SU-DHL-6 (cell line): Measurements from ENCODE around the gene PPP1R11.
"Not testable (repeated sequence)": the region's sequence is repeated elsewhere in the genome, so short reads cannot be mapped to it uniquely, and the experiment has no call there.

Experiments
- H2AFZ ChIP-seq: fragments of 200-600 bp; sonication (generic); 2 replicates; pipeline ENCODE4 v1.6.1; 2014; ENCODE audit warnings: low read depth, mild to moderate bottlenecking, moderate library complexity, mixed read lengths, antibody characterized with exemption, low read length; ENCODE audit not compliant: severe bottlenecking
- H3F3A ChIP-seq: fragments of 200-600 bp; shearing (Covaris generic); 2 replicates; pipeline ENCODE4 v1.6.0; 2016; ENCODE audit warnings: antibody characterized with exemption, mild to moderate bottlenecking; ENCODE audit not compliant: insufficient read depth
- H3K27ac ChIP-seq: fragments of 200-600 bp; sonication (generic); 2 replicates; pipeline ENCODE4 v1.5.1; 2016; ENCODE audit warnings: low read depth, mild to moderate bottlenecking, low read length, moderate library complexity, mixed read lengths
- H3K27me3 ChIP-seq: fragments of 200-600 bp; sonication (generic), shearing (Covaris generic); 2 replicates; pipeline ENCODE4 v1.6.0; 2014; ENCODE audit warnings: mild to moderate bottlenecking, low read length
- H3K36me3 ChIP-seq: fragments of 200-600 bp; sonication (generic); 2 replicates; pipeline ENCODE4 v1.6.1; 2014; ENCODE audit warnings: mild to moderate bottlenecking, low read length, mixed read lengths
- H3K4me2 ChIP-seq: fragments of 300-600, 200-600 bp; shearing (Covaris generic), sonication (generic); 2 replicates; pipeline ENCODE4 v1.6.0; 2014; ENCODE audit warnings: low read length, low read depth, mild to moderate bottlenecking; ENCODE audit not compliant: poor library complexity, severe bottlenecking
- H3K4me3 ChIP-seq: fragments of 200-600 bp; sonication (generic); 2 replicates; pipeline ENCODE4 v1.5.1; 2014; ENCODE audit warnings: antibody characterized with exemption, low read length, mild to moderate bottlenecking, mixed read lengths; ENCODE audit not compliant: insufficient read depth, poor library complexity, severe bottlenecking
- H3K79me2 ChIP-seq: fragments of 200-600 bp; sonication (generic); 2 replicates; pipeline ENCODE4 v1.6.1; 2014; ENCODE audit warnings: mild to moderate bottlenecking, low read length, moderate library complexity; ENCODE audit not compliant: insufficient read depth
- H3K9ac ChIP-seq: fragments of 200-600 bp; sonication (generic); 2 replicates; pipeline ENCODE4 v1.7.0; 2014; ENCODE audit warnings: mild to moderate bottlenecking, low read length
- H3K9me2 ChIP-seq: fragments of 200-600 bp; sonication (generic); replicated peaks from 2 replicates; pipeline ENCODE4 v1.6.1; 2014; ENCODE audit warnings: low read length; ENCODE audit not compliant: insufficient read depth
- H3K9me3 ChIP-seq: fragments of 200-600 bp; sonication (generic); 2 replicates; pipeline ENCODE4 v1.6.1; 2014; ENCODE audit warnings: low read length, mixed read lengths; ENCODE audit not compliant: insufficient read depth
- H4K20me1 ChIP-seq: fragments of 200-600 bp; sonication (generic); 2 replicates; pipeline ENCODE4 v1.6.1; 2014; ENCODE audit warnings: low read depth, mild to moderate bottlenecking, antibody characterized with exemption, low read length, moderate library complexity, mixed read lengths
- EZH2phosphoT487 ChIP-seq: fragments of 200-600 bp; sonication (generic), shearing (Covaris generic); conservative IDR thresholded peaks from 2 replicates; pipeline ENCODE4 v1.6.1; 2018; ENCODE audit warnings: mild to moderate bottlenecking, antibody characterized with exemption, low read length, moderate library complexity, mixed read lengths
- TF ChIP-seq, protein P1 (sequence below): fragments of 200-600 bp; sonication (generic); IDR thresholded peaks from one replicate; pipeline ENCODE4 v1.5.1; 2017; ENCODE audit warnings: antibody characterized with exemption, mild to moderate bottlenecking, low read length, moderate library complexity; ENCODE audit not compliant: insufficient read depth, poor library complexity, severe bottlenecking

PPP1R11 gene

DNA sequence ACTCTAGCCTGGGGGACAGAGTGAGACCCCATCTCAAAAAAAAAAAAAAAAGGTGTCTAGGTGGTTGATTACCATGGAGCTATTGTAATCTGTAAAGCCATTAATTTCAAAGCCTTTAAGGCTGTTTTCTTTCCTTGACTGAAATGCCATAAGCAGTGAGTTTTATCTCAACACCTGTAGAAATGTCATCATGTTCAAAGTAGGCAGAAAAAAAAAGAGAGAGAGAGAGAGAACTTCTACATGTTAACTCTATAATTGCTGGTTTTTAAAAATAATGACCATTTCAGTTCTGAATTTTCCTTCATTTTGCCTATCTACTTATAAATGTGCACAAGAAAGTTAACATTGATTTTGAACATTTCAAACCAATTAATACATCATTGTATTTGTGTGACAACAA is 35.6 kb upstream of the PPP1R11 start:
- Histone ChIP-seq H3K9ac (no peak overlapping the region), H3K27ac (no peak overlapping the region), H3K4me2 (no peak overlapping the region), H4K20me1 (no peaks in the 10 kb centered on the region), H3K36me3 (no peaks in the 10 kb centered on the region; the same call in 1 of the 2 replicates), H3F3A (no peaks in the 10 kb centered on the region), H3K79me2 (no peaks in the 10 kb centered on the region), H3K4me3 (no peak overlapping the region), H2AFZ (no peak overlapping the region), H3K27me3 (no peaks in the 10 kb centered on the region), H3K9me3 (no peaks in the 10 kb centered on the region), H3K9me2 (no peaks in the 10 kb centered on the region)
- TF ChIP-seq EZH2phosphoT487, result no peak
- TF ChIP-seq, protein P1, sequence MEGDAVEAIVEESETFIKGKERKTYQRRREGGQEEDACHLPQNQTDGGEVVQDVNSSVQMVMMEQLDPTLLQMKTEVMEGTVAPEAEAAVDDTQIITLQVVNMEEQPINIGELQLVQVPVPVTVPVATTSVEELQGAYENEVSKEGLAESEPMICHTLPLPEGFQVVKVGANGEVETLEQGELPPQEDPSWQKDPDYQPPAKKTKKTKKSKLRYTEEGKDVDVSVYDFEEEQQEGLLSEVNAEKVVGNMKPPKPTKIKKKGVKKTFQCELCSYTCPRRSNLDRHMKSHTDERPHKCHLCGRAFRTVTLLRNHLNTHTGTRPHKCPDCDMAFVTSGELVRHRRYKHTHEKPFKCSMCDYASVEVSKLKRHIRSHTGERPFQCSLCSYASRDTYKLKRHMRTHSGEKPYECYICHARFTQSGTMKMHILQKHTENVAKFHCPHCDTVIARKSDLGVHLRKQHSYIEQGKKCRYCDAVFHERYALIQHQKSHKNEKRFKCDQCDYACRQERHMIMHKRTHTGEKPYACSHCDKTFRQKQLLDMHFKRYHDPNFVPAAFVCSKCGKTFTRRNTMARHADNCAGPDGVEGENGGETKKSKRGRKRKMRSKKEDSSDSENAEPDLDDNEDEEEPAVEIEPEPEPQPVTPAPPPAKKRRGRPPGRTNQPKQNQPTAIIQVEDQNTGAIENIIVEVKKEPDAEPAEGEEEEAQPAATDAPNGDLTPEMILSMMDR, result no peak

DNA sequence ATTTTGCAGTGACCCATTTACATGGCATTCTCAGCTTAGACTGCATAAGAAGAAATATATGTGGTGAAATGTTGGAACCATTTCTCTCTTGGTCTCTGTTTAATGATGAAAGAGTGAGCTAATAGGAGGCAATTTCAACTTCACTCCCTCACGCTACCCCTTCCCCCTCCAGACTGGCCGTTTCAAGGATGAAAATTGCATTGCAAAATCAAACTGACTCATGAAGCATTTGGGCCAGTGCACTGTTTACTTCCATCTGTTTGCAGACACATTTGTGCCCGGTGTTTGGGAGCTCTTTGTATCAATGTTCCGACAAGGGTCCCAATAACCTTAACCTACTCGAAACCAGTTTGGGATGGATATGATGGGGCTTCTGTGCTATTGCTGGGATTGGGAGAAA is 33.6 kb upstream of the PPP1R11 start:
- not testable (repeated sequence) for H3K27ac ChIP-seq, H3K9me3 ChIP-seq, H4K20me1 ChIP-seq, H3K4me2 ChIP-seq, H3K4me3 ChIP-seq, H3K36me3 ChIP-seq, H3K79me2 ChIP-seq, H3K27me3 ChIP-seq, H3F3A ChIP-seq, H3K9ac ChIP-seq, H2AFZ ChIP-seq, H3K9me2 ChIP-seq

DNA sequence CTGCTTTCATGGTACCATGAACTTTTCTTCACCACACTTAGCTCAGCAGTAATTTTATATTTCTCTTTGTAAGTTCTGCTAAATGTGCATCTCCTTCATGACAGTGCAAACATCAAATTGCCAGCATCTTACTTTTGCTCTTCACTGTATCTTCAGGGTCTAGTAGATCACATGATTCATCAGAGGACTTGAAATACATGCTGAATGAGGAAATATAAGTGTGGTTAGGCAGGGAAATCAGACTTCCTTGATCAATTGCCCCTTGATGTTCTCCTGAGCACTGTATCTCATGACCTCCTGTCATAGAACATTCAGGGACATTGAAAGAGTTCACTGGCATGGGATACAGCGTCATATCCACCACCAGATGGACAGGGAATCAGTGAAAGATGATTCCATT is 31.2 kb upstream of the PPP1R11 start:
- Histone ChIP-seq H3K4me3 (no peak overlapping the region), H3K9me2 (no peaks in the 10 kb centered on the region), H3K9ac (no peak overlapping the region), H2AFZ (no peak overlapping the region), H3K36me3 (no peaks in the 10 kb centered on the region; the same call in 1 of the 2 replicates), H3K4me2 (no peak overlapping the region), H3K79me2 (no peaks in the 10 kb centered on the region), H3K9me3 (no peaks in the 10 kb centered on the region), H3K27ac (no peak overlapping the region), H4K20me1 (no peaks in the 10 kb centered on the region), H3K27me3 (no peaks in the 10 kb centered on the region), H3F3A (no peaks in the 10 kb centered on the region)
- TF ChIP-seq, protein P1, result no peak
- TF ChIP-seq EZH2phosphoT487, result no peak

DNA sequence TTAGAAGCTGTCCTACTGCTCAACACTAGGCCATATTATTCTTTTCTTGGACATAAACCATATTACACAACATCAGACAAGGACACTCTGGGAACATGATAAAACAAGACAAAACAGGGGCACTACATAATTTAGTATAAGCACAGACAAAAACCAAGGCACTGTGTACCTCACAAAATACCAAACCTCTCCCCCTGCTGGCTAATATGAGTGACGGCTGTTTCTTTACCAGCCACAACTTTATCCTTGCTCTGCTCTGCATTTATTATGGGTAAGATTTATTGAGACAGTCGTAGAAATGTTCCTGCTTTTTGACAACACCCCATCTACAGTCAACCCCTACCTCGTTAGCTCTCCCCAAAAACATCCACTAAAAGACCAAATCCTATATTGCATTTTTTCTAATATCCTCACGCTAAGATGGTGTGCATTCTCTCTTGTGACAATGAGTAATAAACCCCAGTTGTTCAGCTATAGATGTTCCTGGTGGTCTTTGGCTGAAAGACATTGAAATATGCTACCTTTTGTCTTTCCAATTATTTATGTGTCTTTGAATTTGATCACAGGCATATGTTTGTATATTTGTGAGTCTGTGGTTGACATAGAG is 29.7 kb upstream of the PPP1R11 start:
- Histone ChIP-seq H3K27ac (no peak overlapping the region), H3K79me2 (no peaks in the 10 kb centered on the region), H3K4me3 (no peak overlapping the region), H2AFZ (no peak overlapping the region), H3K36me3 (no peaks in the 10 kb centered on the region; the same call in 1 of the 2 replicates), H3K9me3 (no peaks in the 10 kb centered on the region), H3K4me2 (no peak overlapping the region), H3F3A (no peaks in the 10 kb centered on the region), H3K27me3 (no peaks in the 10 kb centered on the region), H3K9me2 (no peaks in the 10 kb centered on the region), H3K9ac (no peak overlapping the region), H4K20me1 (no peaks in the 10 kb centered on the region)
- no peak for TF ChIP-seq EZH2phosphoT487
- TF ChIP-seq, protein P1, result peak; percentile 66
